T-cell (primary cell): ENCODE results near the gene NCAPD2. TPM values are rescaled to one million over a fixed set of nuclear protein-coding genes. Genes with fewer than 3 reads are reported as not detected.
A peak's percentile ranks its signal among the peaks of the same experiment; 100 is the strongest.

Source experiments
- ATAC-seq, 4 experiments: fragments of 200-7000 bp in 3 of 4; fragments of 150-1000 bp in 1 of 4; cut with Tn5 transposase; replicated peaks in 1 of 4; 1 replicate in 3 of 4; 2 replicates in 1 of 4; pipeline ENCODE4 v1.10.0; 2021; ENCODE audit warnings: moderate library complexity in 3 of 4, mild to moderate bottlenecking in 2 of 4, moderate number of reproducible peaks in 1 of 4
- CTCF ChIA-PET, 2 donors: fragments of 300-600 bp; sonication (Branson Sonifier 250); formaldehyde crosslinking; loops; one replicate each; lab custom pipeline; 2022; ENCODE audit warnings: antibody characterized with exemption in 2 of 2; lab: Charles Lee
- POLR2A ChIA-PET, 2 donors: fragments of 300-600 bp; sonication (Branson Sonifier 250); formaldehyde crosslinking; loops; one replicate each; lab custom pipeline; 2022; ENCODE audit warnings: antibody characterized with exemption in 2 of 2; lab: Charles Lee
- DNase-seq, 35 experiments: peaks; one replicate each; pipeline versions ENCODE4 v3.0.0 to v3.0.0-alpha.2; 2013 to 2023
- H3K27ac ChIP-seq: one replicate; pipeline ENCODE4 v1.5.1; 2013; ENCODE audit warnings: low read length
- H3K27me3 ChIP-seq, 2 experiments: replicated peaks in 1 of 2; 1 replicate in 1 of 2; 2 replicates in 1 of 2; pipeline versions ENCODE4 v1.6.1 to v1.7.0; 2013; ENCODE audit warnings: low read length in 1 of 2, mixed read lengths in 1 of 2; ENCODE audit not compliant: control insufficient read depth in 2 of 2, insufficient read depth in 2 of 2; ENCODE audit errors: extremely low read depth in 1 of 2
- H3K36me3 ChIP-seq, 2 donors: 1 replicate in 1 of 2; 2 replicates in 1 of 2; pipeline versions ENCODE4 v1.6.1 to v1.7.0; 2013; ENCODE audit warnings: low read length in 1 of 2; ENCODE audit not compliant: control insufficient read depth in 2 of 2, insufficient read depth in 1 of 2; ENCODE audit errors: extremely low read depth in 1 of 2
- H3K4me1 ChIP-seq, 2 experiments: 1 replicate in 1 of 2; 2 replicates in 1 of 2; pipeline versions ENCODE4 v1.6.1 to v1.7.0; 2013; ENCODE audit warnings: low read length in 2 of 2, mixed read lengths in 1 of 2; ENCODE audit not compliant: insufficient read depth in 2 of 2, control insufficient read depth in 1 of 2; ENCODE audit errors: extremely low read depth in 1 of 2
- H3K4me3 ChIP-seq, 2 donors: 1 replicate in 1 of 2; 2 replicates in 1 of 2; pipeline versions ENCODE4 v1.5.1 to v1.7.0; 2013; ENCODE audit warnings: mild to moderate bottlenecking in 2 of 2, low read length in 1 of 2, moderate library complexity in 1 of 2; ENCODE audit not compliant: control insufficient read depth in 1 of 2; ENCODE audit errors: extremely low read depth in 1 of 2
- H3K9me3 ChIP-seq: 2 replicates; pipeline ENCODE4 v1.7.0; 2013
- H3K27ac Mint-ChIP-seq, 2 donors: one replicate each; pipeline ENCODE4 v1.8.0; 2020 to 2021; ENCODE audit warnings: mild to moderate bottlenecking in 2 of 2, mixed read lengths in 2 of 2
- H3K27me3 Mint-ChIP-seq, 2 donors: one replicate each; pipeline ENCODE4 v1.8.0; 2021 to 2022; ENCODE audit warnings: mixed read lengths in 2 of 2
- H3K36me3 Mint-ChIP-seq: one replicate; pipeline ENCODE4 v1.8.0; 2021; ENCODE audit warnings: mixed read lengths
- H3K4me1 Mint-ChIP-seq, 3 donors: one replicate each; pipeline ENCODE4 v1.8.0; 2020 to 2022; ENCODE audit warnings: mixed read lengths in 3 of 3, mild to moderate bottlenecking in 1 of 3
- H3K4me3 Mint-ChIP-seq, 3 donors: one replicate each; pipeline ENCODE4 v1.8.0; 2020 to 2022; ENCODE audit warnings: mild to moderate bottlenecking in 3 of 3, mixed read lengths in 3 of 3, moderate library complexity in 3 of 3
- H3K9me3 Mint-ChIP-seq, 3 donors: one replicate each; pipeline ENCODE4 v1.8.0; 2020 to 2022; ENCODE audit warnings: mixed read lengths in 3 of 3
- WGBS: methylation state at CpG from one replicate; pipeline ENCODE4 v1.1.5; 2013; ENCODE audit warnings: missing lambda C conversion rate; ENCODE audit not compliant: insufficient coverage; 5-methylcytosine and 5-hydroxymethylcytosine counted together
- total RNA-seq, 35 experiments: library from RNA in 6 of 35; stranded (reverse) in 6 of 35; fragments of 120-200 nt in 1 of 35; gene quantifications; one replicate each; pipeline versions ENCODE4 v1.2.1 to v1.2.4 and lab custom pipeline; 2013 to 2026

Gene NCAPD2
- total RNA-seq, 5 donors from 2014 or later (not counting 1 experiment from before 2014, with no cell fraction given), result 32.8 to 43.8 (median 40.7) TPM

GRCh38 chr12:6527711-6528110 lies 33.8 kb downstream of the NCAPD2 start:
- Histone ChIP-seq H3K4me3 (no peak overlapping the region), H3K36me3 (peaks cover 34 to 82% of the 10 kb centered on the region in 2 donors), H3K4me1 (peaks cover 4 to 9% of the 10 kb centered on the region in 2 experiments), H3K27me3 (no peaks in the 10 kb centered on the region), H3K9me3 (no peaks in the 10 kb centered on the region), H3K27ac (no peak overlapping the region)
- ATAC-seq (no peak), DNase-seq (no peak)
- no peaks in the 10 kb centered on the region for H3K9me3 Mint-ChIP-seq
- CTCF ChIA-PET, result no interaction called here
- WGBS, result 83% methylated on average over 1 of the region's 4 CpGs
- POLR2A ChIA-PET, result no interaction called here
- no peaks in the 10 kb centered on the region for H3K27me3 Mint-ChIP-seq
- peaks cover 74% of the 10 kb centered on the region for H3K36me3 Mint-ChIP-seq
- H3K4me1 Mint-ChIP-seq, result peaks cover 9 to 13% (median 11%) of the 10 kb centered on the region in 3 donors
- no peak overlapping the region for H3K4me3 Mint-ChIP-seq
- H3K27ac Mint-ChIP-seq, result no peak overlapping the region

DNA sequence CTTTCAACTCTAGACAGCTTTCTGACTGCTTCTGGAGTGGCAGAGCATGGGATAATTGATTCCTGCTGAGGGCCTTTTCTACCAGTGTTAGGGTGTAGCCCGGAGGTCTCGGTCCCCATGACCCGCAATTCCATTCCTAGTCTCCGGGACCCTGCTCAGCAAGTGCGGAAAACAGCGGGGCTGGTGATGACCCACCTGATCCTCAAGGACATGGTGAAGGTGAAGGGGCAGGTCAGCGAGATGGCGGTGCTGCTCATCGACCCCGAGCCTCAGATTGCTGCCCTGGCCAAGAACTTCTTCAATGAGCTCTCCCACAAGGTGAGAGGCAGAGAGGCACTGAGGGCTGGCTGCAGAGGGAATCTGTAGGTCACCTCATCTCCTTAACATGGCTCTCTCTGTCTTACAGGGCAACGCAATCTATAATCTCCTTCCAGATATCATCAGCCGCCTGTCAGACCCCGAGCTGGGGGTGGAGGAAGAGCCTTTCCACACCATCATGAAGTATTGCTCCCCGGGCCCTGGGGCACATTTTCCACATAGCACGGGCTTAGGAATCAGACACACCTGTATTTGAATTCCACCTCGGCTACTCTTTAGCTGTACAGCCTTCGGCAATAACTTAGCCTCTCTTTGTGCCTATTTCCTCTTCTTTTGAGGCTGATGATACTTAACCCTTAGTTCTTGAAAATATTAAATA lies 34.8 kb downstream of the NCAPD2 start:
- H3K4me1 Mint-ChIP-seq, result peaks cover 18 to 21% (median 20%) of the 10 kb centered on the region in 3 donors
- DNase-seq (no peak), ATAC-seq (no peak)
- Histone ChIP-seq H3K4me3 (no peak overlapping the region), H3K27ac (no peak overlapping the region), H3K27me3 (no peaks in the 10 kb centered on the region), H3K4me1 (peaks cover 12 to 19% of the 10 kb centered on the region in 2 experiments), H3K9me3 (no peaks in the 10 kb centered on the region), H3K36me3 (peaks cover 31 to 75% of the 10 kb centered on the region in 2 donors)
- ChIA-PET CTCF (interaction anchor here (0.6 to 1.9 kb wide), 3 partner anchors 9 to 67 kb away, joined by 3 to 6 read pairs (median 3); no protein-coding TSS in a partner anchor), POLR2A (no interaction called here)
- no peak overlapping the region for H3K4me3 Mint-ChIP-seq
- H3K27me3 Mint-ChIP-seq, result no peaks in the 10 kb centered on the region
- H3K36me3 Mint-ChIP-seq, result peaks cover 66% of the 10 kb centered on the region
- no peaks in the 10 kb centered on the region for H3K9me3 Mint-ChIP-seq
- no peak overlapping the region for H3K27ac Mint-ChIP-seq
- WGBS, result 88% methylated on average over 14 of the region's 17 CpGs

- Histone ChIP-seq H3K9me3 (no peaks in the 10 kb centered on the region), H3K36me3 (peaks cover 26 to 69% of the 10 kb centered on the region in 2 donors), H3K27ac (no peak overlapping the region), H3K27me3 (no peaks in the 10 kb centered on the region), H3K4me3 (no peak overlapping the region), H3K4me1 (peaks cover 16 to 25% of the 10 kb centered on the region in 2 experiments)
- H3K27ac Mint-ChIP-seq, result no peak overlapping the region
- H3K4me1 Mint-ChIP-seq, result peaks cover 22 to 25% (median 23%) of the 10 kb centered on the region in 3 donors
- no peak for DNase-seq
- H3K9me3 Mint-ChIP-seq, result no peaks in the 10 kb centered on the region
- ATAC-seq, result no peak
- POLR2A ChIA-PET, result no interaction called here
- H3K4me3 Mint-ChIP-seq, result no peak overlapping the region
- no peaks in the 10 kb centered on the region for H3K27me3 Mint-ChIP-seq
- no CpG with 5 or more reads among the region's 9 CpGs for WGBS
- H3K36me3 Mint-ChIP-seq, result peaks cover 62% of the 10 kb centered on the region
- CTCF ChIA-PET, result interaction anchor here (0.6 to 1.9 kb wide), 3 partner anchors 8 to 66 kb away, joined by 3 to 6 read pairs (median 3); no protein-coding TSS in a partner anchor
Observed at GRCh38 chr12:6529291-6529737, 35.4 kb downstream of the NCAPD2 start.

DNA sequence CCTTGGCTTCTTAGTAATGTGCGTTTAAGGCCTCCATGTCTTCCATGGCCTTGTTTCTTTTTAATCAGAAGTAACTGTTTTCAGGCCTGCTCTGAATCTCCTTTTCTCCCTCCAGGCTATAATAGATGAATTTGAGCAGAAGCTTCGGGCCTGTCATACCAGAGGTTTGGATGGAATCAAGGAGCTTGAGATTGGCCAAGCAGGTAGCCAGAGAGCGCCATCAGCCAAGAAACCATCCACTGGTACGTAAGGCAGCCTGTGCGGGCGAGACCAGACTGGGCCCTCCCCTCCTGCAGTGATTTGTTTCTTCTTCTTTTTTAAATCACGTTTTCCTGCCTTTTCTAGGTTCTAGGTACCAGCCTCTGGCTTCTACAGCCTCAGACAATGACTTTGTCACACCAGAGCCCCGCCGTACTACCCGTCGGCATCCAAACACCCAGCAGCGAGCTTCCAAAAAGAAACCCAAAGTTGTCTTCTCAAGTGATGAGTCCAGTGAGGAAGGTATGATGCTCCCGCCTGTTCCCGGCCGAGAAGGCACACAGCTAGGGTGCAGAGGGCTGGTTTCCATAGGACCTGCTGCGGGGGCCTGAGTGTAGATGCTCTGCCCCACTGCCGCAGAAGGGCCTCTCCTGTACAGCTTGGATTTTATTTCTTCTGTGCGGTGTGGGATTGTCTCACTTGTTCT lies 36.8 kb downstream of the NCAPD2 start:
- H3K4me3 Mint-ChIP-seq, result no peak overlapping the region
- H3K36me3 Mint-ChIP-seq, result peaks cover 52% of the 10 kb centered on the region

GRCh38 chr12:6532051-6532926 lies 38.4 kb downstream of the NCAPD2 start:
- Histone ChIP-seq H3K9me3 (no peaks in the 10 kb centered on the region), H3K4me1 (peaks cover 22 to 48% of the 10 kb centered on the region in 2 experiments), H3K4me3 (no peak overlapping the region), H3K27me3 (no peaks in the 10 kb centered on the region), H3K27ac (peak overlapping the region; percentile 84), H3K36me3 (peaks cover 21 to 54% of the 10 kb centered on the region in 2 donors)
- Mint-ChIP-seq H3K27ac (peak overlapping the region; percentile 94 to 98), H3K36me3 (peaks cover 47% of the 10 kb centered on the region), H3K9me3 (no peaks in the 10 kb centered on the region), H3K4me1 (peaks cover 39 to 45% (median 39%) of the 10 kb centered on the region in 3 donors), H3K4me3 (peak overlapping the region; percentile 64 to 97 (median 94)), H3K27me3 (no peaks in the 10 kb centered on the region)
- peak in 34 of 35 experiments; percentile 63 to 91 (median 81) for DNase-seq
- CTCF ChIA-PET, result interaction anchor here in 1 of 2 donors (0.6 to 1.6 kb wide), 13 partner anchors 21 to 574 kb away, joined by 3 to 11 read pairs (median 4); partner anchors contain the start of gene MRPL51
- peak; percentile 45 to 64 (median 52) for ATAC-seq
- WGBS, result 17% methylated on average over 14 of the region's 20 CpGs
- POLR2A ChIA-PET, result interaction anchor here (0.6 to 1.8 kb wide), 6 partner anchors 36 to 193 kb away, joined by 3 to 7 read pairs (median 4); partner anchors contain the start of genes MRPL51 (in 1 of the 2) and VAMP1 (in 1 of the 2)

More for the DNA sequence above, 36.8 kb downstream of the NCAPD2 start:
- Histone ChIP-seq H3K4me1 (peaks cover 18 to 32% of the 10 kb centered on the region in 2 experiments), H3K9me3 (no peaks in the 10 kb centered on the region), H3K4me3 (no peak overlapping the region), H3K36me3 (peaks cover 21 to 56% of the 10 kb centered on the region in 2 donors), H3K27me3 (no peaks in the 10 kb centered on the region), H3K27ac (no peak overlapping the region)
- ChIA-PET POLR2A (interaction anchor here in 1 of 2 donors (0.5 kb wide), 1 partner anchor 126 kb away, joined by 4 read pairs; no protein-coding TSS in a partner anchor), CTCF (no interaction called here)
- no peaks in the 10 kb centered on the region for H3K27me3 Mint-ChIP-seq
- peaks cover 24 to 31% (median 30%) of the 10 kb centered on the region in 3 donors for H3K4me1 Mint-ChIP-seq
- no peaks in the 10 kb centered on the region for H3K9me3 Mint-ChIP-seq
- no peak for ATAC-seq
- peak overlapping the region; percentile 66 to 68 for H3K27ac Mint-ChIP-seq
- 100% methylated on average over 12 of the region's 18 CpGs for WGBS
- DNase-seq, result no peak
